GF-D8 (cell line): Measurements from ENCODE around the gene CARHSP1.
"Not testable (repeated sequence)": the region's sequence is repeated elsewhere in the genome, so short reads cannot be mapped to it uniquely, and the experiment has no call there.

Experiments used
- DNase-seq: peaks from one replicate; lab custom pipeline; 2025; lab: John Stamatoyannopoulos, UW

CARHSP1 gene

GRCh38 chr16:8868416-8869211, at the start of gene CARHSP1:
CARHSP1 (minus strand) TSS chr16:8869006; CDS start chr16:8859328, 9,678 bp downstream.
- peak; percentile 82 for DNase-seq

GRCh38 chr16:8917336-8917735, 48.5 kb upstream of the CARHSP1 start:
- not testable (repeated sequence) for DNase-seq

- no peak for DNase-seq
Observed at GRCh38 chr16:8916541-8917225, 47.9 kb upstream of the CARHSP1 start.

GRCh38 chr16:8915722-8916301, 47.0 kb upstream of the CARHSP1 start:
- DNase-seq, result no peak

- DNase-seq, result no peak
Observed at GRCh38 chr16:8914098-8914497, 45.3 kb upstream of the CARHSP1 start.

GRCh38 chr16:8912793-8913192, 44.0 kb upstream of the CARHSP1 start:
- DNase-seq, result no peak

GRCh38 chr16:8910811-8911210, 42.0 kb upstream of the CARHSP1 start:
- no peak for DNase-seq

GRCh38 chr16:8908810-8909468, 40.1 kb upstream of the CARHSP1 start:
- no peak for DNase-seq

GRCh38 chr16:8907096-8907495, 38.3 kb upstream of the CARHSP1 start:
- no peak for DNase-seq

GRCh38 chr16:8905795-8906591, 37.2 kb upstream of the CARHSP1 start:
- no peak for DNase-seq

GRCh38 chr16:8905168-8905762, 36.5 kb upstream of the CARHSP1 start:
- no peak for DNase-seq

- no peak for DNase-seq
Observed at GRCh38 chr16:8904018-8904430, 35.2 kb upstream of the CARHSP1 start.

GRCh38 chr16:8903004-8903403, 34.2 kb upstream of the CARHSP1 start:
- DNase-seq, result no peak

GRCh38 chr16:8901320-8901861, 32.6 kb upstream of the CARHSP1 start:
- no peak for DNase-seq

GRCh38 chr16:8900343-8900742, 31.5 kb upstream of the CARHSP1 start:
- DNase-seq, result no peak

- no peak for DNase-seq
Observed at GRCh38 chr16:8899709-8900317, 31.0 kb upstream of the CARHSP1 start.

- DNase-seq, result no peak
Observed at GRCh38 chr16:8898660-8899318, 30.0 kb upstream of the CARHSP1 start.

GRCh38 chr16:8894736-8895334, 26.0 kb upstream of the CARHSP1 start:
- no peak for DNase-seq

GRCh38 chr16:8893976-8894690, 25.3 kb upstream of the CARHSP1 start:
- DNase-seq, result no peak
